HG03439 (cell line): Measurements from ENCODE around the gene ACAP1.
A peak's percentile ranks its signal among the peaks of the same experiment; 100 is the strongest.

Source experiments
- ATAC-seq: cut with Tn5 transposase; IDR thresholded peaks from one replicate; pipeline ENCODE4 v1.9.1; 2021; ENCODE audit warnings: mild to moderate bottlenecking, moderate library complexity; ENCODE audit not compliant: unreplicated experiment

Gene ACAP1

GRCh38 chr17:7383742-7384488 lies 47.6 kb downstream of the ACAP1 start:
- ATAC-seq = no peak

GRCh38 chr17:7384489-7385081 lies 48.3 kb downstream of the ACAP1 start:
- no peak for ATAC-seq

- no peak for ATAC-seq
These were observed 52.5 kb downstream of the ACAP1 start for GRCh38 chr17:7388856-7389255.

GRCh38 chr17:7389924-7390910 lies 53.9 kb downstream of the ACAP1 start:
- no peak for ATAC-seq

- no peak for ATAC-seq
These were observed 55.0 kb downstream of the ACAP1 start for GRCh38 chr17:7391307-7391706.

GRCh38 chr17:7392696-7393612 lies 56.6 kb downstream of the ACAP1 start:
- ATAC-seq = no peak

- ATAC-seq = peak; percentile 46
These were observed 57.5 kb downstream of the ACAP1 start for GRCh38 chr17:7393613-7394451.

GRCh38 chr17:7394452-7395191 lies 58.3 kb downstream of the ACAP1 start, which contains the start of gene PLSCR3:
Gene PLSCR3 (minus strand): TSS chr17:7394525. CDS start chr17:7394110, 415 bp downstream.
- peak; percentile 77 for ATAC-seq

- ATAC-seq = no peak
These were observed 59.8 kb downstream of the ACAP1 start for GRCh38 chr17:7396147-7396546.

GRCh38 chr17:7398612-7399011 lies 62.3 kb downstream of the ACAP1 start:
- ATAC-seq = no peak
